Glutamatergic neuron (in vitro differentiated cells): Measurements from ENCODE around the gene DPP4. TPM values are rescaled to one million over a fixed set of nuclear protein-coding genes. Genes with fewer than 3 reads are reported as not detected.
"Not testable (repeated sequence)": the region's sequence is repeated elsewhere in the genome, so short reads cannot be mapped to it uniquely, and the experiment has no call there.

ENCODE experiments used
- DNase-seq: peaks from one replicate; pipeline ENCODE4 v3.0.0; 2022
- H3K27ac Mint-ChIP-seq: one replicate; pipeline ENCODE4 v1.8.0; 2020; ENCODE audit warnings: mild to moderate bottlenecking, mixed read lengths, inconsistent platforms; ENCODE audit not compliant: unreplicated experiment
- H3K27me3 Mint-ChIP-seq: one replicate; pipeline ENCODE4 v1.8.0; 2020; ENCODE audit warnings: mild to moderate bottlenecking, moderate library complexity, mixed read lengths, inconsistent platforms; ENCODE audit not compliant: unreplicated experiment
- H3K36me3 Mint-ChIP-seq: one replicate; pipeline ENCODE4 v1.8.0; 2020; ENCODE audit warnings: mild to moderate bottlenecking, mixed read lengths, inconsistent platforms; ENCODE audit not compliant: unreplicated experiment
- H3K4me1 Mint-ChIP-seq: one replicate; pipeline ENCODE4 v1.8.0; 2020; ENCODE audit warnings: mild to moderate bottlenecking, low read depth, mixed read lengths, inconsistent platforms; ENCODE audit not compliant: unreplicated experiment
- H3K4me3 Mint-ChIP-seq: one replicate; pipeline ENCODE4 v1.8.0; 2020; ENCODE audit warnings: mild to moderate bottlenecking, mixed read lengths, inconsistent platforms; ENCODE audit not compliant: unreplicated experiment
- H3K9me3 Mint-ChIP-seq: one replicate; pipeline ENCODE4 v1.8.0; 2020; ENCODE audit warnings: mild to moderate bottlenecking, moderate library complexity, mixed read lengths, inconsistent platforms; ENCODE audit not compliant: unreplicated experiment
- CTCF ChIP-seq: fragments of 200-600 bp; sonication (generic); IDR thresholded peaks from one replicate; pipeline ENCODE4 v1.5.0; 2021; ENCODE audit not compliant: partially characterized antibody, unreplicated experiment
- total RNA-seq: library from RNA; stranded (reverse); fragmentation: NEBNext Ultra II Directional; extraction: Animal tissue kit (Norgen Biotek cat#: 25700); gene quantifications from one replicate; pipeline ENCODE4 v1.2.1, GENCODE V29; 2021; ENCODE audit not compliant: unreplicated experiment

The DPP4 gene
- total RNA-seq, 1 donor from 2014 or later, result 0.20 TPM

- no peak for TF ChIP-seq CTCF
- H3K4me1 Mint-ChIP-seq, result no peaks in the 10 kb centered on the region
- no peak overlapping the region for H3K4me3 Mint-ChIP-seq
- no peak for DNase-seq
- H3K27me3 Mint-ChIP-seq, result no peaks in the 10 kb centered on the region
- H3K27ac Mint-ChIP-seq, result no peak overlapping the region
- H3K9me3 Mint-ChIP-seq, result peaks cover 3% of the 10 kb centered on the region
- no peaks in the 10 kb centered on the region for H3K36me3 Mint-ChIP-seq
These were observed 20.8 kb downstream of the DPP4 start for GRCh38 chr2:162053066-162053807.

- H3K27ac Mint-ChIP-seq, result no peak overlapping the region
- H3K27me3 Mint-ChIP-seq, result no peaks in the 10 kb centered on the region
- H3K9me3 Mint-ChIP-seq, result no peaks in the 10 kb centered on the region
- no peak for TF ChIP-seq CTCF
- no peaks in the 10 kb centered on the region for H3K36me3 Mint-ChIP-seq
- H3K4me3 Mint-ChIP-seq, result no peak overlapping the region
- no peak for DNase-seq
- H3K4me1 Mint-ChIP-seq, result no peaks in the 10 kb centered on the region
These were observed 23.5 kb downstream of the DPP4 start for GRCh38 chr2:162050513-162050961.

- not testable (repeated sequence) for H3K27ac Mint-ChIP-seq, DNase-seq, H3K36me3 Mint-ChIP-seq, H3K27me3 Mint-ChIP-seq, H3K4me1 Mint-ChIP-seq, H3K9me3 Mint-ChIP-seq, H3K4me3 Mint-ChIP-seq
These were observed 24.9 kb downstream of the DPP4 start for GRCh38 chr2:162049089-162049488.

GRCh38 chr2:162044586-162044985 is 29.4 kb downstream of the DPP4 start:
- no peak for TF ChIP-seq CTCF
- H3K4me3 Mint-ChIP-seq, result no peak overlapping the region
- peaks cover 4% of the 10 kb centered on the region for H3K27me3 Mint-ChIP-seq
- H3K4me1 Mint-ChIP-seq, result no peaks in the 10 kb centered on the region
- no peak for DNase-seq
- no peaks in the 10 kb centered on the region for H3K9me3 Mint-ChIP-seq
- no peak overlapping the region for H3K27ac Mint-ChIP-seq
- H3K36me3 Mint-ChIP-seq, result peaks cover 5% of the 10 kb centered on the region

- no peaks in the 10 kb centered on the region for H3K9me3 Mint-ChIP-seq
- H3K27me3 Mint-ChIP-seq, result peaks cover 4% of the 10 kb centered on the region
- DNase-seq, result no peak
- no peak overlapping the region for H3K4me3 Mint-ChIP-seq
- H3K4me1 Mint-ChIP-seq, result no peaks in the 10 kb centered on the region
- H3K36me3 Mint-ChIP-seq, result peaks cover 5% of the 10 kb centered on the region
- no peak overlapping the region for H3K27ac Mint-ChIP-seq
- no peak for TF ChIP-seq CTCF
These were observed 30.9 kb downstream of the DPP4 start for GRCh38 chr2:162043132-162043531.
